Panc1 (cell line): ENCODE measurements around the gene GALNT18.

ENCODE experiments used
- POLR2AphosphoS5 ChIP-seq: IDR thresholded peaks from 2 replicates; pipeline ENCODE4 v1.6.1; 2012; ENCODE audit warnings: mild to moderate bottlenecking, low read depth, low read length, moderate library complexity
- SIN3A ChIP-seq: IDR thresholded peaks from 2 replicates; pipeline ENCODE4 v1.6.1; 2012; ENCODE audit warnings: low read depth, mild to moderate bottlenecking, low read length, moderate library complexity, borderline replicate concordance; ENCODE audit not compliant: insufficient read depth
- TCF7L2 ChIP-seq: IDR thresholded peaks from 2 replicates; pipeline ENCODE4 v1.6.1; 2011; ENCODE audit warnings: mild to moderate bottlenecking, low read depth, low read length, inconsistent platforms
- TF ChIP-seq, protein P1 (sequence below): fragments of 450-650 bp; IDR thresholded peaks from 2 replicates; pipeline ENCODE4 v1.5.1; 2017; ENCODE audit warnings: mild to moderate bottlenecking
- TF ChIP-seq, protein P2 (sequence below), 2 experiments: IDR thresholded peaks; 2 replicates each; pipeline ENCODE4 v1.6.1; 2011 to 2012; ENCODE audit warnings: low read depth in 2 of 2, control low read depth in 1 of 2, low read length in 1 of 2, mild to moderate bottlenecking in 1 of 2, moderate library complexity in 1 of 2; ENCODE audit not compliant: insufficient read depth in 1 of 2

DNA sequence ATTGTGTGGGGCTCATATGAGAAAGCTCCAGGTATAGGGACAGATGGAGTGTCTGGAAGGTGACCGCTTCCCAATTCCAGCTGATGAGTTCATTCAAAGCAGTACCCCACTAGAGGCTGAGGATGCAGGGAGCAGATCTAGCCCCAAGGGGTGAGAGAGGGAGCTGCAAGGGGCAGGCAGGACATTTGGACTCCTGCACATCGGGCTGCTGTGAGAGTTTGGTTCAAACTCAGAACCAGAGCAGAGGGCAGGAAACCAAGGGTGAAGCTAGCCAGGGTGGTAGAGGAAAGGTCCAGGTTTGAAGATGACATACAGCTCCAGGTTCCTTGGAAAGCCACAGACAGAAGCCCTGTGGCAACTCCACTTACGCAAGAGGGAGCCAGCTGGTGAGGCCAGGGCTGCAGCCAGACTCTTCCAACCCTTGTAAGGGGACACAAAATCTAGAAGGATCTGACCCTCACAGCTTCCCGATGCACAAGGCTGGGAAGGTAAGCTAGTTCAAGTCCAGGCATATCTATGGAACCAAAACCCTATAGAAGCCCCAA is 270.7 kb downstream of the GALNT18 start:
- TF ChIP-seq TCF7L2 (no peak), SIN3A (no peak), POLR2AphosphoS5 (no peak)
- TF ChIP-seq, protein P1, sequence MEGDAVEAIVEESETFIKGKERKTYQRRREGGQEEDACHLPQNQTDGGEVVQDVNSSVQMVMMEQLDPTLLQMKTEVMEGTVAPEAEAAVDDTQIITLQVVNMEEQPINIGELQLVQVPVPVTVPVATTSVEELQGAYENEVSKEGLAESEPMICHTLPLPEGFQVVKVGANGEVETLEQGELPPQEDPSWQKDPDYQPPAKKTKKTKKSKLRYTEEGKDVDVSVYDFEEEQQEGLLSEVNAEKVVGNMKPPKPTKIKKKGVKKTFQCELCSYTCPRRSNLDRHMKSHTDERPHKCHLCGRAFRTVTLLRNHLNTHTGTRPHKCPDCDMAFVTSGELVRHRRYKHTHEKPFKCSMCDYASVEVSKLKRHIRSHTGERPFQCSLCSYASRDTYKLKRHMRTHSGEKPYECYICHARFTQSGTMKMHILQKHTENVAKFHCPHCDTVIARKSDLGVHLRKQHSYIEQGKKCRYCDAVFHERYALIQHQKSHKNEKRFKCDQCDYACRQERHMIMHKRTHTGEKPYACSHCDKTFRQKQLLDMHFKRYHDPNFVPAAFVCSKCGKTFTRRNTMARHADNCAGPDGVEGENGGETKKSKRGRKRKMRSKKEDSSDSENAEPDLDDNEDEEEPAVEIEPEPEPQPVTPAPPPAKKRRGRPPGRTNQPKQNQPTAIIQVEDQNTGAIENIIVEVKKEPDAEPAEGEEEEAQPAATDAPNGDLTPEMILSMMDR = no peak
- TF ChIP-seq, protein P2, sequence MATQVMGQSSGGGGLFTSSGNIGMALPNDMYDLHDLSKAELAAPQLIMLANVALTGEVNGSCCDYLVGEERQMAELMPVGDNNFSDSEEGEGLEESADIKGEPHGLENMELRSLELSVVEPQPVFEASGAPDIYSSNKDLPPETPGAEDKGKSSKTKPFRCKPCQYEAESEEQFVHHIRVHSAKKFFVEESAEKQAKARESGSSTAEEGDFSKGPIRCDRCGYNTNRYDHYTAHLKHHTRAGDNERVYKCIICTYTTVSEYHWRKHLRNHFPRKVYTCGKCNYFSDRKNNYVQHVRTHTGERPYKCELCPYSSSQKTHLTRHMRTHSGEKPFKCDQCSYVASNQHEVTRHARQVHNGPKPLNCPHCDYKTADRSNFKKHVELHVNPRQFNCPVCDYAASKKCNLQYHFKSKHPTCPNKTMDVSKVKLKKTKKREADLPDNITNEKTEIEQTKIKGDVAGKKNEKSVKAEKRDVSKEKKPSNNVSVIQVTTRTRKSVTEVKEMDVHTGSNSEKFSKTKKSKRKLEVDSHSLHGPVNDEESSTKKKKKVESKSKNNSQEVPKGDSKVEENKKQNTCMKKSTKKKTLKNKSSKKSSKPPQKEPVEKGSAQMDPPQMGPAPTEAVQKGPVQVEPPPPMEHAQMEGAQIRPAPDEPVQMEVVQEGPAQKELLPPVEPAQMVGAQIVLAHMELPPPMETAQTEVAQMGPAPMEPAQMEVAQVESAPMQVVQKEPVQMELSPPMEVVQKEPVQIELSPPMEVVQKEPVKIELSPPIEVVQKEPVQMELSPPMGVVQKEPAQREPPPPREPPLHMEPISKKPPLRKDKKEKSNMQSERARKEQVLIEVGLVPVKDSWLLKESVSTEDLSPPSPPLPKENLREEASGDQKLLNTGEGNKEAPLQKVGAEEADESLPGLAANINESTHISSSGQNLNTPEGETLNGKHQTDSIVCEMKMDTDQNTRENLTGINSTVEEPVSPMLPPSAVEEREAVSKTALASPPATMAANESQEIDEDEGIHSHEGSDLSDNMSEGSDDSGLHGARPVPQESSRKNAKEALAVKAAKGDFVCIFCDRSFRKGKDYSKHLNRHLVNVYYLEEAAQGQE (IDR thresholded peaks at IDR 0.05; ENCODE audit: insufficient read depth in 1 of 2, low read depth in 2 of 2, low read length in 1 of 2) = no peak
